ENCODE measurements around the gene SND1. TPM values are rescaled to one million over a fixed set of nuclear protein-coding genes. Genes with fewer than 3 reads are reported as not detected.

Gene SND1
- total RNA-seq, 4 donors from 2014 or later = 64.3 to 77.0 (median 70.4) TPM

GRCh38 chr7:128120976-128121490 is 469.0 kb downstream of the SND1 start:
- in situ Hi-C loops (cut with MboI; ENCODE audit: low pct_ligation_motif_present in 1 of 4, low pct_unique_long_range_greater_than_20kb in 1 of 4, low sequenced_read_pairs in 3 of 4) (no loop called here), intact Hi-C loops (cut with DNase I; ENCODE audit: low total_unique reads) (no loop called here)
- H3K9me3 ChIP-seq = no peaks in the 10 kb centered on the region
- peaks cover 18% of the 10 kb centered on the region for H3K27me3 ChIP-seq
- H3K36me3 ChIP-seq = no peaks in the 10 kb centered on the region
- TF ChIP-seq POLR2AphosphoS5 (IDR thresholded peaks at IDR 0.05) = no peak
- no peak for TF ChIP-seq EP300 (IDR thresholded peaks at IDR 0.05; ENCODE audit: low read depth)
- TF ChIP-seq POLR2A (IDR thresholded peaks at IDR 0.05) = no peak
- TF ChIP-seq CTCF (IDR thresholded peaks at IDR 0.05) = no peak
- no peak overlapping the region for H3K4me3 ChIP-seq
- no peaks in the 10 kb centered on the region for H3K4me1 ChIP-seq
- 78% methylated on average over 6 of the region's 7 CpGs; no CpG with 5 or more reads in 1 of the 2 donors for WGBS, 2 donors (ENCODE audit: low coverage in 1 of 2)
- DNase-seq = no peak
- H3K27ac ChIP-seq = no peak overlapping the region

GRCh38 chr7:128121711-128122530 is 469.9 kb downstream of the SND1 start:
- Histone ChIP-seq H3K4me3 (no peak overlapping the region), H3K27ac (no peak overlapping the region), H3K9me3 (no peaks in the 10 kb centered on the region), H3K36me3 (no peaks in the 10 kb centered on the region), H3K4me1 (no peaks in the 10 kb centered on the region), H3K27me3 (peaks cover 20% of the 10 kb centered on the region)
- DNase-seq = no peak
- intact Hi-C loops (cut with DNase I; ENCODE audit: low total_unique reads) (no loop called here), in situ Hi-C loops (cut with MboI; ENCODE audit: low pct_ligation_motif_present in 1 of 4, low pct_unique_long_range_greater_than_20kb in 1 of 4, low sequenced_read_pairs in 3 of 4) (no loop called here)
- 60 to 76% methylated on average over 3 to 21 of the region's 21 CpGs for WGBS, 2 donors (ENCODE audit: low coverage in 1 of 2)
- no peak for TF ChIP-seq CTCF (IDR thresholded peaks at IDR 0.05)
- no peak for TF ChIP-seq POLR2A (IDR thresholded peaks at IDR 0.05)
- no peak for TF ChIP-seq POLR2AphosphoS5 (IDR thresholded peaks at IDR 0.05)
- no peak for TF ChIP-seq EP300 (IDR thresholded peaks at IDR 0.05; ENCODE audit: low read depth)

GRCh38 chr7:128122576-128123290 is 470.7 kb downstream of the SND1 start:
- no peaks in the 10 kb centered on the region for H3K4me1 ChIP-seq
- DNase-seq = no peak
- no peak overlapping the region for H3K27ac ChIP-seq
- WGBS, 2 donors (ENCODE audit: low coverage in 1 of 2) = 36 to 54% methylated on average over 5 to 12 of the region's 12 CpGs
- no peak overlapping the region for H3K4me3 ChIP-seq
- peaks cover 26% of the 10 kb centered on the region for H3K27me3 ChIP-seq
- in situ Hi-C loops (cut with MboI; ENCODE audit: low pct_ligation_motif_present in 1 of 4, low pct_unique_long_range_greater_than_20kb in 1 of 4, low sequenced_read_pairs in 3 of 4) (no loop called here), intact Hi-C loops (cut with DNase I; ENCODE audit: low total_unique reads) (no loop called here)
- no peaks in the 10 kb centered on the region for H3K36me3 ChIP-seq
- TF ChIP-seq POLR2AphosphoS5 (IDR thresholded peaks at IDR 0.05) = no peak
- TF ChIP-seq EP300 (IDR thresholded peaks at IDR 0.05; ENCODE audit: low read depth) = no peak
- no peak for TF ChIP-seq CTCF (IDR thresholded peaks at IDR 0.05)
- no peak for TF ChIP-seq POLR2A (IDR thresholded peaks at IDR 0.05)
- H3K9me3 ChIP-seq = no peaks in the 10 kb centered on the region

GRCh38 chr7:128123291-128124037 is 471.5 kb downstream of the SND1 start:
- TF ChIP-seq EP300 (IDR thresholded peaks at IDR 0.05; ENCODE audit: low read depth) = no peak
- no peak for TF ChIP-seq POLR2AphosphoS5 (IDR thresholded peaks at IDR 0.05)
- TF ChIP-seq CTCF (IDR thresholded peaks at IDR 0.05) = no peak
- TF ChIP-seq POLR2A (IDR thresholded peaks at IDR 0.05) = no peak
- in situ Hi-C loops (cut with MboI; ENCODE audit: low pct_ligation_motif_present in 1 of 4, low pct_unique_long_range_greater_than_20kb in 1 of 4, low sequenced_read_pairs in 3 of 4) (no loop called here), intact Hi-C loops (cut with DNase I; ENCODE audit: low total_unique reads) (no loop called here)
- Histone ChIP-seq H3K36me3 (no peaks in the 10 kb centered on the region), H3K4me1 (no peaks in the 10 kb centered on the region), H3K27ac (no peak overlapping the region), H3K27me3 (peaks cover 34% of the 10 kb centered on the region), H3K4me3 (no peak overlapping the region), H3K9me3 (no peaks in the 10 kb centered on the region)
- WGBS, 2 donors (ENCODE audit: low coverage in 1 of 2) = 72% methylated on average over 6 to 9 of the region's 12 CpGs
- no peak for DNase-seq

Measured in transverse colon (tissue), 4 donors.